ENCODE results near the gene CCL4.
"Not testable (repeated sequence)": the region's sequence is repeated elsewhere in the genome, so short reads cannot be mapped to it uniquely, and the experiment has no call there.

CCL4 gene

GRCh38 chr17:36103401-36103975, at the start of gene CCL4:
CCL4 (plus strand) TSS chr17:36103827; CDS start chr17:36103906, 79 bp downstream.
- not testable (repeated sequence) for FAIRE-seq; DNase-seq (ENCODE audit: insufficient read length, low spot score)

- no peak for DNase-seq (ENCODE audit: insufficient read length, low spot score)
- FAIRE-seq = no peak
Measured at GRCh38 chr17:36055171-36055570, 48.5 kb upstream of the CCL4 start.

- DNase-seq (ENCODE audit: insufficient read length, low spot score) = no peak
- no peak for FAIRE-seq
Measured at GRCh38 chr17:36055921-36056520, 47.6 kb upstream of the CCL4 start.

DNA sequence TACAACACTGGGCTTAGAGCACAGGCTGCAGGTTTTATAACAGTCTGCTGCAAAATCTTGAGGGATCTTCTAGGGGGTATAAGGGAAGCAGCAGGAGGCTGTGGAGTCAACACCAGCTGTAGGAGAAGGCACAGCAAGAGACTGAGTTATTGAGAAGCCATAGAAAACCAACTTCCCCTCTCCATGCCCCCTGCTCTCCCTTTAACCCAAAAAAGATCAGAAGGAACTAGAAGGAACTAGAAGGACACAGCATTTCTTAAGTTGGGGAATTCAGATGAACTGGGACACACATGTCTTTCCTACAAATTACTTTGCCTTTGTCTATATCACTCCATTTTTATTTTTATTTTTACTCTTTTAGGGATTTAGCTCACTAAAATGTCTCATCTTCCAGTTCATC, 45.7 kb upstream of the CCL4 start:
- FAIRE-seq (no peak), DNase-seq (ENCODE audit: insufficient read length, low spot score) (no peak)

- no peak for DNase-seq (ENCODE audit: insufficient read length, low spot score)
- FAIRE-seq = no peak
Measured at GRCh38 chr17:36059406-36059805, 44.2 kb upstream of the CCL4 start.

- DNase-seq (ENCODE audit: insufficient read length, low spot score) (no peak), FAIRE-seq (no peak)
Measured at GRCh38 chr17:36060816-36061215, 42.8 kb upstream of the CCL4 start.

DNA sequence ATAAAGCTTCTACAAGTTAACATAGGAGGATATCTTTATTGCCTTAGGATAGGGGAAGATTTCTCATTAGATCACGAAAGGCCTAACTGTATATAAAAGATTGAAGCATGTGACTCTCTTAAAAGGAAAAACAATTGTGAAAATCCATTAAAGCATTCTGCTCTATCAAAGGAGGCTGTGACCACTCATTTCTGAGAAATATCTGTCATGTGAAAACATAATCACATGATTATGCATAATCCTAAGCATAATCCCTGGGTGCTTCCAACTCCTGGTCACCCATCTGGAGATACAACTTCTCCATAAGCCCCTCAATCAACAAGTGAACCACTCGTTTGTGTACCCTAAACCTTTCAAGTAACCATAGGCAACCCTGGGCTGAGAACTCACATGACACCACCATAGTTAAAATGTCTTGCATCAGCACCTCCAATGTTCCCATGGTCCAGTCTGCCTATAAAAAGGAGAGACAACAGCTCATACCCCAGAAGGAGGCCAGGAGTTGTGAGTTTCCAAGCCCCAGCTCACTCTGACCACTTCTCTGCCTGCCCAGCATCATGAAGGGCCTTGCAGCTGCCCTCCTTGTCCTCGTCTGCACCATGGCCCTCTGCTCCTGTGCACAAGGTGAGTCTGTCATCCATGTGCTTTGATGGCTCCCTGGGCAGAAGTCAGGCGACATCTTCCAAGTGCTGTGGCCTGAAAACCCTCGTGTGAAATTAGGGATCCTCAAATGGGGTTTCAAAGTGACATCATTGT, 39.7 kb upstream of the CCL4 start, which contains the start of gene CCL18:
CCL18 (plus strand) TSS at position 487 of the 756 bp plus-strand sequence; CDS start at position 558, 71 bp downstream.
- FAIRE-seq (no peak), DNase-seq (ENCODE audit: insufficient read length, low spot score) (no peak)

- no peak for DNase-seq (ENCODE audit: insufficient read length, low spot score)
- no peak for FAIRE-seq
Measured at GRCh38 chr17:36066365-36066985, 37.2 kb upstream of the CCL4 start.

- no peak for FAIRE-seq
- no peak for DNase-seq (ENCODE audit: insufficient read length, low spot score)
Measured at GRCh38 chr17:36068524-36068923, 35.1 kb upstream of the CCL4 start.

DNA sequence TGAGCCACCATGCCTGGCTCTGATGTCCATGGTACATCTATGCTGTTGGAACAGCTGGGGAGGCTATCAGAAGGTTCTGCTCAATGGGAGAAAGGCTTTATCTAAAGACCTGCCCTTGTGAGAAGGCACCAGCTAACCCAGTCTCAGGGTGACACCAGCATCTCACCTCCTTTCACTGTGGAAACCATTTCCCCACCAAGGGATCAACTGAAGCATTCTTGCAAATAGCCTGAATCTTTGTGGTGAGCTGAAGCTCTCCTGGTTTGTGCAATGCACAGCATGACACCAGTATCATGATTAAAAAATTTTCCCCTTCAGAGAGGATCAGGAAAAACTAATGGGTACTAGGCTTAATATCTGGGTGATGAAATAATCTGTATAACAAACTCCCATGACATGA, 34.5 kb upstream of the CCL4 start:
- DNase-seq (ENCODE audit: insufficient read length, low spot score) (no peak), FAIRE-seq (no peak)

DNA sequence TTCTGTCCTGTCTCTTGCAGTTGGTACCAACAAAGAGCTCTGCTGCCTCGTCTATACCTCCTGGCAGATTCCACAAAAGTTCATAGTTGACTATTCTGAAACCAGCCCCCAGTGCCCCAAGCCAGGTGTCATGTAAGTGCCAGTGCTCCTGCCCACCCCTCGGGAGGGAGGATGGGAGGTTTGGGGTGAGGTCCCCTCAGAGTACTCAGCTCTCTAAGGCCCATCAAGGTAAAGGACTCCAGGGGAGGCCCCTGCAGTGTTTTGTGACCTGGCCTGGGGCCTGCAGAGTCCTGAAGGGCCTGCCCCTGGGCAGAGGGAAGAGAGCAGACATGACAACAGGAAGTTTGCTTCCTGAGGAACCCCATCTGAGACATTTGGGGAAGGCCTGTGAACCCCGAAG, 33.2 kb upstream of the CCL4 start:
- FAIRE-seq (no peak), DNase-seq (ENCODE audit: insufficient read length, low spot score) (no peak)

DNA sequence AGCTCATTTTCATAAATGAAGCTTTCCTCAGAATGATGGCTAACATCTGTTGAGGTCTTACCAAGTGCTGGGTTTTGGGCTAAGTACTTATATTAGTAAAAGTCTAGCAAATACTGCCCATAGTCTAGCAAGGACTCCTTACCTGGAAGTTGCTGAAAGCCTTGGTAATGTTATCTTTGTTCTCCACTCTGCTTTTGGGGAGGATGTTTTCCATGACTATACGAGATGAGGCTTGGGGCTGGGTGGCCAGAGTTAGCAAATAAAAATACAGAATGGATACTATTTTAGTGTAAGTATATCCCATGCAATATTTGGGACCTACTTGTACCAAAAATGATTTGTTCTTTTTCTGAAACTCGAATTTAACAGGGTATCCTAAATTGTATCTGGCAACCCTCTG, 31.9 kb upstream of the CCL4 start:
- DNase-seq (ENCODE audit: insufficient read length, low spot score) (no peak), FAIRE-seq (no peak)

DNA sequence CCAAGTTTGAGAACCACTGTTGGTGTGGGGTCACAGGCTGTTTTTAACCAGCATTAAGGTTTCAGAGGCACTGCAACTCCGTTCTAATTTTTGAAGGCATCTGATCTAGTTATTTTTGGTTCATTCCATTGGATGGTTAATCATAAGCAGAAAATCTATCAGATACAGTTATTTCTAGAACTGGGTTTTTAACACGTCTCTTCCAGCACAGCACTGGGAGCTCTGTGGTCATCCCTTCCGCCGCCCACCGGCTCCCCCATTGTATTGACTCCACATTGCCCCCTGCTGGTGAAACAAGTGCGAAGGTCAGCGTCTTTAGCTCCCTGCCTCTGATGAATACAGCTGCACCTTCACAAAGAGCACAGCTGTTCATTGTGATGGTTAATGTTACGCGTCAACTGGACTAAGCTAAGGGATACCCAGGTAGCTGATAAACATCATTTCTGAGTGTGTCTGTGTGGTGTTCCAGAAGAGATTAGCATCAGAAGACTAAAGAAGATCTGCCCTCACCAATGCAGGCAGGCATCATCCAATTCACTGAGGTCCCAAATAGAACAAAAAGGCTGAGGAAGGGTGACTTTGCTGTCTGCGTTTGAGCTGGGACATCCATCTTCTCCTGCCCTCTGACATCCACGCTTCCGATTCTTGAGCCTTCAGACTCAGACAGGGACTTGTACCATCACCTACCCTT, 31.1 kb upstream of the CCL4 start:
- DNase-seq (ENCODE audit: insufficient read length, low spot score) = peak; percentile 56
- no peak for FAIRE-seq

DNA sequence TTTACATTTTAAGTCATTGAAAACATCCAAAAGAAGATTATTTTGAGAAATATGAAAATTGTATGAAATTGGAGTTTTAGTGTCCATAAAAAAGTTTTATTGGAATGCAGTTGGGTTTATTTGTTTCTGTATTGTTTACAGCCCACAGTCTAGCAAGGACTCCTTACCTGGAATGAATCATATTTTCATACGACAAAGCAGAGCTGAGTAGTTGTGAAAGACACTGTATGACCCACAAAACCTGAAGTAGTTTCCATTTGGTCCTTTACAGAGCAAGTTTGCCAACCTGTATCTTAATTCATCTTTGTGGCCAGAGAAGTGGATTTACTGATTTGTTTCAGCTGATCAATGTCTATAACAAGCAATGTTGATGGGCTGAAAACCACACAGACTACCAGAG, 29.3 kb upstream of the CCL4 start:
- DNase-seq (ENCODE audit: insufficient read length, low spot score) (no peak), FAIRE-seq (no peak)

- not testable (repeated sequence) for DNase-seq (ENCODE audit: insufficient read length, low spot score); FAIRE-seq
Measured at GRCh38 chr17:36081681-36082471, 21.8 kb upstream of the CCL4 start.

GRCh38 chr17:36082482-36083120, 21.0 kb upstream of the CCL4 start:
- FAIRE-seq; DNase-seq (ENCODE audit: insufficient read length, low spot score): not testable (repeated sequence)

DNA sequence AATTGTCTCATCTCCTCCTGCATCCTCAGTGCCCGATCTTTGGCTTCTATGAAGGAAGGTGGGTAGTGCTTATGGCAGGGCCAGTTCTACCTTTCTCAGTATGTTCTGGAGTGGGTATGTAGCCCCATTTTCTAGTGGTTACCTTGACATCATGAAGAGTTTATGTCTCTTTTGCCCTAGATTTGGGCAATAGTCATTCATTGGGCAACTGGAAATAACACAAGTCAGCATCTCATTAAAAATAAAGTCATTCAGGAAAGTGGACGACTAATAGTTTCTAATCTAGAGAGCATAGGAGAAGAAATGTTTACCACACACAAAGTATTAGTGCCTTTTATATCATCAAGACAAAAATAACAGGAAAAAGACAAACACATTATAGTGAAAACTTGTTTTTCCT, 19.9 kb upstream of the CCL4 start:
- not testable (repeated sequence) for FAIRE-seq; DNase-seq (ENCODE audit: insufficient read length, low spot score)

DNA sequence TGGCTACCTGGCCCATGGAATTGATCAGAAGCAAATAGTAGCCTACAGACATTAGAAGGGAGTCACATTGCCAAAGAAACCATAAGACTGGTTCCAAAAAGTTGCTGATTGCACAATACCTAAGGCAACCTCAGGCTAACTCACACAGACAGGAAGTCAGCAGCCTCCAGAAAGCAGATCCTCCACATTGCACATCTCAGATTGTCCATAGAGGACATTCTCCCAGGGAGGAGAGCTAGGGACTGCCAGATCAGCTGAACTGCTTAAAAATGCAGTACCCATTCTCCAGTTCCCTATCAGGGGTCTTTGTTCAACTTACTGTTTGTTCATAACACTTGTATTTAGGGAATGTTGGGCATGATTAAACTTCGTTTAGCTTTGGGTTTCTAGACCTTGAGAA, 17.9 kb upstream of the CCL4 start:
- no peak for DNase-seq (ENCODE audit: insufficient read length, low spot score)
- no peak for FAIRE-seq

DNA sequence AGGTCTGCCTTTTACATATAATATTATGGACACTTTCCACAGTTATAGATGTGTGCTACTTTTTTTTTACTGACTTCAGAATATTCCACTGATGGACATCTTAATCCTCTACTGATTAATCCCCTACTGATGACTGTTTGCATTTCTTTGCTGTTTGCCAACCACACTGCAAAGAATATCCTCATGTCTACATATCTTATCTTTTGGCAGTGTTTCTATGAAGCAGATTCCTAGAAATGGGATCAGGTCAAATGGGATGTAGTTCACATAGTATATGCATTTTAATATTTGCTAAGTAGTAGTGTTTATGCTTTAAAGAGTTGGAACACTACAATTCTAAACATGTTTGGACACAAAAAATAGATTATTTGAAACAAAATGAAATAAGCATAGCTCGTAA, 16.8 kb upstream of the CCL4 start:
- no peak for FAIRE-seq
- no peak for DNase-seq (ENCODE audit: insufficient read length, low spot score)

DNA sequence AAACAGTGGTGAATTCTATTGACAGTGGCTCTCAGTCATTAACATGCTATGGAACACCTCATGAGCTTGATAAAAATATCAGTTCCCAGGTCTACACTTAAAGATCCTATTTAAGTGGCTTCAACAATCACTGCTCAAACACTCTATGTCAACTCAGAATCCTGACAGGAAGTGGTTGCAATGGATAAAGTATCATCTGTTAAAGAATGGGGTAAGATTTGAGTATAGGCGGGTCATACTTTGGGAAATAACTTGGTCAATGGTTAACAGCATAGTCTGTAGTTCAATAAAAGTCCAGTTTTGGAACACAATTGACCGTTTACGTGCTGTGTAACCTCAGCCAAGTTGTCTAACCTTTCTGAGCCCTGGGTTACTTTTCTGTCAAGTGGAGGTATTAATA, 16.2 kb upstream of the CCL4 start:
- DNase-seq (ENCODE audit: insufficient read length, low spot score); FAIRE-seq: not testable (repeated sequence)

Data from HTR-8/SVneo (cell line).